ENCODE data around the gene METTL14. TPM values are rescaled to one million over a fixed set of nuclear protein-coding genes. Genes with fewer than 3 reads are reported as not detected.

Gene METTL14
- total RNA-seq, 1 donor from 2014 or later: 33.0 TPM

- DNase-seq (ENCODE audit: low spot score): no peak
Measured at GRCh38 chr4:118756958-118757357, 71.8 kb downstream of the METTL14 start.

GRCh38 chr4:118757761-118758251 lies 72.6 kb downstream of the METTL14 start:
- DNase-seq (ENCODE audit: low spot score): no peak

- DNase-seq (ENCODE audit: low spot score): no peak
Measured at GRCh38 chr4:118758293-118758692, 73.1 kb downstream of the METTL14 start.

GRCh38 chr4:118759481-118759880 lies 74.3 kb downstream of the METTL14 start:
- DNase-seq (ENCODE audit: low spot score): no peak

GRCh38 chr4:118760092-118760491 lies 74.9 kb downstream of the METTL14 start:
- DNase-seq (ENCODE audit: low spot score): no peak

- no peak for DNase-seq (ENCODE audit: low spot score)
Measured at GRCh38 chr4:118760493-118760892, 75.3 kb downstream of the METTL14 start.

GRCh38 chr4:118761397-118762016 lies 76.3 kb downstream of the METTL14 start:
- DNase-seq (ENCODE audit: low spot score): no peak

GRCh38 chr4:118762155-118762554 lies 77.0 kb downstream of the METTL14 start:
- no peak for DNase-seq (ENCODE audit: low spot score)

GRCh38 chr4:118762730-118763477 lies 77.7 kb downstream of the METTL14 start:
- no peak for DNase-seq (ENCODE audit: low spot score)

Other genes starting within 250 kb of the METTL14 start
- gene SEC24D, start 150.7 kb downstream of the METTL14 start, total RNA-seq: 71.6 TPM
- gene SYNPO2, start 203.5 kb downstream of the METTL14 start, total RNA-seq: 89.8 TPM